Occipital lobe (tissue), 2 donors: ENCODE measurements around the gene SASH1. TPM values are rescaled to one million over a fixed set of nuclear protein-coding genes. Genes with fewer than 3 reads are reported as not detected.

Experiments used
- DNase-seq: peaks from one replicate; lab custom pipeline; 2025; lab: John Stamatoyannopoulos, UW
- total RNA-seq: library from RNA; depleted of rRNA; stranded (reverse); fragments of >200 nt; gene quantifications from one replicate; pipeline ENCODE4 v1.2.3, GENCODE V29; 2014

The SASH1 gene
- total RNA-seq, 1 donor from 2014 or later: 25.4 TPM

DNA sequence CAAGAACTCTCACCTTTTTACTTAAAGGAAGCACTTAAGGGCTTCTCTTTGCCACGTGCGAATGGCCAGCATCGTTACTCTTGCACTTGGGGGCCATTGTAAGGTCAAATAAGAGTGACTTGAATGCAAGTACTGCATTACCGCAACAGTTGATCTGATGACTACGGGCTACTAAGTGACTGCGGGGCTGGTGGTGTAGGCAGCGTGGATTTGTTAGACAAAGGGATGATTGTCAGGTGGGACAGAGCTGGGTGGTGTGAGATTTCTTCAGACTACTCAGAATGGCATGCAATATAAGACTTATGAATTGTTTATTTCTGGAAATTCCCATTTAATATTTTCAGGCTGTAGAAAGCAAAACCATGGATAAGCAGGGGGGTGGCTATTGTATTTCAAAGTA is 204.5 kb downstream of the SASH1 start:
- DNase-seq: no peak

GRCh38 chr6:148548065-148548748 is 205.6 kb downstream of the SASH1 start:
- no peak for DNase-seq

DNA sequence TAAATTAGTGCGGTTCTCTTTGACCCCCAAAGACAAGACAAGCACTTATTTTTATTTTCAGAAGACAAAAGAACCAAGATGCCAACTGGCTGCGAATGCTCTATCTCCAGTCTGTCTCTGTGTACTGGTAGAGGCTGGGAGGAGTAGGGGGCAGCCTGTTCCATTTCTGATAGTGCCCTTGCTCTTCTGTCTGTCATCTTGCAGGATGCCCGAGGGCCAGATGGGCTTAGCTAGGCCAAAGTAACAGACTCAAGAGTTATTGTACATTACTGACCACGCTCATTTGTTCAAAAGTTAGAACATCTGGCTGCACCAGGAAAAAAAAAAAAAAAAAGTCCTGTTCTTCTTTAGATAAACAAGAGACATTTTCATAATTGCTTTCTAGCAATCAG is 206.1 kb downstream of the SASH1 start:
- no peak for DNase-seq

DNA sequence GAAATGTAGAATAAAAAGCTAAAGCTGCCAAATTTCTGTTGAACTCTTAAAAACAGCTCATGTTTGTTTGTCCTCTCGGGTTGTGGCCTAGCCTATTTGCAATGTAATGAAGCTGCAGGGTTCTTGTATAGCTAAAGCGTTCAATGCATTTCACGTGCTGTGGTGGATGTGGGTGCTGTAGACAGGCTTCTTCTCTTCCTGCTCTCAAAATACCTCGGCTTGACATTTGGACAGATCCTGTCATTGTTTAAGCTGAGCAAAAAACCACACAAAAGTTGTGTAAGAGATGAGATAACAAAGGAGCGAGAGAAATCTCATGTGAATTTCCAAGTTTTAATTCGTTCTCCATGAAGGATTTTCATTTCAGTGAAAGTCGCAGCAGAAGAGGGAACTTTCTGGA is 207.9 kb downstream of the SASH1 start:
- no peak for DNase-seq

DNA sequence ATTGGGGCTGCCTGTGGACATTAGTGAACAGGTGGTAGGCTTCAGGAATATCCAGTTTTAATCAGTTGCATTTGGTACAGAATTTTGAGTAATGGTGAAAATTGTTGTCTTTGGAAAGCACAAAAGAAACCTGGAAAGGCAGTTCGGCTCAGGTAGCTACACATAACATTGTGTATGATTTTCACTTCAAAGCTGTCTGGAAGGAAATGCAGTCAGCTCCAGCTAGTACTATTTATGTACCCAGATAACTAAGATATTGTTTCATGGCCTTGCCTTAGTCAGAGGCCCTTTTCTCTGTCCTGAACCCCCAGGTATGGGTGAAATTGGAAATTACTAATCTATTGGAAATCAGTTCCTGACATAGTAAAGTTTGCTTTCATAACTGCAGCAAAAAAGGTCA is 208.6 kb downstream of the SASH1 start:
- DNase-seq: no peak

- DNase-seq: no peak
Measured at GRCh38 chr6:148556410-148556809, 213.8 kb downstream of the SASH1 start.

- no peak for DNase-seq
Measured at GRCh38 chr6:148557796-148558321, 215.2 kb downstream of the SASH1 start.

GRCh38 chr6:148559848-148560433 is 217.3 kb downstream of the SASH1 start:
- DNase-seq: peak; percentile 76

GRCh38 chr6:148561629-148562028 is 219.0 kb downstream of the SASH1 start:
- DNase-seq: no peak

DNA sequence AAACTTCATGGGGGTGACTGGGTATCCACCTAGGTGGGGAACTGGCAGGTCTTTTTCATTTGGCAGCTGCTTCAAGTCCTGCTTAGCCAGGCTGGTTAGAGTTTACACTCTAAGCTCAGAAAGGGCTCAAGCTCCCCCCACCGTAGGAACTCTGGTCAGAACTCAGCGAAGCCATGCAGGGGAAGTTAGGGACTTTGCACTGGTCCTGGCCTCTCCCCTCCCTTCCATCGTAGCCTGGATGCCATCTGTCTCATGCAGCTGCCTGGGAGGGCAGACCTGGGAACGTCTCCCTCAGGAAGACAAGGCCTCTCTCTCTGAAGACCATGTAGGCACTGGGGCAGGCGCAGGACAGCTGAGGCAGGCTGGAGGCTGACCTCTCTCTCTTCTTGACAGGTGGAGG is 220.4 kb downstream of the SASH1 start:
- DNase-seq: no peak

- no peak for DNase-seq
Measured at GRCh38 chr6:148564494-148565035, 221.9 kb downstream of the SASH1 start.

DNA sequence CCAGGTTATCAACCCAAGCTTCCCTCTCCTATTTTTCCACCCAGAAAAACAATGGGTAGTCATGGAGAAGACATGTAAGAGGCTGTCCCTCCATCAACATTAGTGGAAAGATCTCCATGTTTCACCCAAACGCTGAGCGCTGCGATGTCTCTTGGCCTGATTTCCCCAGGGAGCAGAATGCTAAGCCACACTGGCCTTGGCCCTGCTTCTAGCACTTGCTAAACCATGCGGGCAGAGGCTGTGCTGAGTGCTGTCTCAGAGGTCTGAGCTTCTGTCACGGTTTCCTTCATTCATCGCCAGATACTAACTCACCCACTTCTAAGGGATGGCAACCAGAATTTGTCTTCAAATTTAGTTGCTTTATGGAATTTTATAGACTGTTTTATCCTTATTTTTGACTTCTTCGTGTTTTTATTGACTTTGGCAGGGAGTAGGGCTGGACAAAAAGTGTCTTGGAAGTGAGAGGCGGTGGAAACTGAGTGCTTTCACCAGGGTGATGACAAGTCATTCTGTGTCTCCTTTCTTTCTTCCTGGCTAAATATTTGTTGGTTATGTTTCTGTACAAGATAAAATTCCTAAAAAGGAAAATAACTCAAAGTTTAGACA is 222.8 kb downstream of the SASH1 start:
- DNase-seq: no peak

DNA sequence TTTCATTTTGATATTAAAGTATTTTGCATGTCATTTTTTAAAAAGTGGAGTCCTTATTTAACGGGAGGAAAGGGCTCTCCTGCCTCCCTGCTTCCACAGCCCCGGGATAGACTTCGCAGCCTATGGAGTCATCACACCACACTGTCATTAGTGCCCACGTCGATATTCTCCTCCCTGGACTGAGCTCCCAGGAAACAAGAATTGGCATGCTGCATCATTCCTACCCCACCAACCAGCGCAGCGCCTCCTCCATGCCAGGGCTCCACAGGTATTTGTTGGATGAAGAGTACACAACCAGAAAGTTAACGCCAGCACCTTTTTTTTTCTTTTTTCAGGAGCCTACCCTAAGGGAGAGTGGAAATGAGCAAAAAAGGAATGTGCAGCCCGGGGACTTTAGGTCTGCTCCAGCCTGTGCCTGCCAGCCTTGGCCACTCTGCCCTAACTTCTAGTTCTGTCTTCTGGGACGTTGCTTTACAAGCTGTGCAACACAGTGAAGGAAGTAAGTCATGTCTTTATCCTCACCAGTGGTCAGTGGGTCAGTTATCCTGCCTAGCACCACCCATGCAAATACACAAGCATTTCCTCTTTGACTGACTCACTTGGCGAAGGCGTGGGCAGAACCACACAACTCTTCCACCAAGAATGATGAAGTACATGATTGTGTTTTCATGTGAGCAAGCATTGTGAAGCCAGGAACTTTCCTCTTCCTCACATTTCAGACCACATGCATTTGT is 223.5 kb downstream of the SASH1 start:
- no peak for DNase-seq

GRCh38 chr6:148566664-148567350 is 224.2 kb downstream of the SASH1 start:
- DNase-seq: no peak

GRCh38 chr6:148570456-148570855 is 227.8 kb downstream of the SASH1 start:
- no peak for DNase-seq

DNA sequence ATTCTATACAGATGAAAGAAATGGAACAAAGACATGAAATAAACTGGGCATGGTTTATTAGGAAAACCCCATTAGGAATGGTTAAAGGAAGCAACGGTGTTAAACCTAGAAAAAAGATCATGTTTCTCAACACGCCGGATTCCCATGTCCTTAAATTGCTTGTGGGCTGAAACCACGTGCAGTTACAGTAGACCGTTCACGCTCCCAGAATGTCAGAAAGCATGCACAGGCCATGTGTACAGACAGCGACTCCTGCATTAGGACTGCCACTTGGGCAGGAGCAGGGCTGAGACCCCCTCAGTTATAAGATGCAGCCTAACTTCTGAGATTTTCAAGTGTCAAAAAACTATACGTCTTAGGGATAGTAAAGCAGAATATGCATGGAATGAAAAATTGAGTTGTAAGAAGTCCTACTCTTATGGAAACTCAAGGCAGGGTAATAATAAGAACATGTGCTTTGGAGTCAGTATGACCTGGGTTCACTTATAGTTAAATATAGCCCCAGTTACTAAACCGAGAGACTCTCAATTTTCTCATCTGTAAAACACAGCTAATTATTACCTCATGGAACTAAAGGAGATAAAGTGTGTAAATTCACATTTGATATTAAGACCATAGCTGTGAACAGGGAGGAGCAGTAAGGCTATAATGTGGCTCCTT is 230.2 kb downstream of the SASH1 start:
- DNase-seq: no peak

DNA sequence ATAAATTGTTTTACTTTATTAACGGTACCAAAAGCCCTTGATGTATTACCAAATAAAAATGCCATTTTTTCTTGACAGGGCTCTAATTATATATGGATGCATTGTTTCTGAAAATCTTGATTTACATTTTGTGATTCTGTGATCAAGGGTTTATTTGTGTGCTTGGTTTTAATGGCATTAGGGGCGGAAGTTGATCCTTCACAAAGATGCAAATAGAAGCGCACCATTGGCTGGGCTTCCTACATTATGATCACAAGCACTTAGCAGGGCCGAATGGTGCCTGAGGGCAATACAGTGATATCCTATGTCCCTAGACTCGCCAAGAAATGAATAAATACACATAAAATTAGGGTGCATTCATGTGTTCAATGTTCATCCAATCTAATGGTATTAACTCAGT is 231.3 kb downstream of the SASH1 start:
- DNase-seq: no peak

DNA sequence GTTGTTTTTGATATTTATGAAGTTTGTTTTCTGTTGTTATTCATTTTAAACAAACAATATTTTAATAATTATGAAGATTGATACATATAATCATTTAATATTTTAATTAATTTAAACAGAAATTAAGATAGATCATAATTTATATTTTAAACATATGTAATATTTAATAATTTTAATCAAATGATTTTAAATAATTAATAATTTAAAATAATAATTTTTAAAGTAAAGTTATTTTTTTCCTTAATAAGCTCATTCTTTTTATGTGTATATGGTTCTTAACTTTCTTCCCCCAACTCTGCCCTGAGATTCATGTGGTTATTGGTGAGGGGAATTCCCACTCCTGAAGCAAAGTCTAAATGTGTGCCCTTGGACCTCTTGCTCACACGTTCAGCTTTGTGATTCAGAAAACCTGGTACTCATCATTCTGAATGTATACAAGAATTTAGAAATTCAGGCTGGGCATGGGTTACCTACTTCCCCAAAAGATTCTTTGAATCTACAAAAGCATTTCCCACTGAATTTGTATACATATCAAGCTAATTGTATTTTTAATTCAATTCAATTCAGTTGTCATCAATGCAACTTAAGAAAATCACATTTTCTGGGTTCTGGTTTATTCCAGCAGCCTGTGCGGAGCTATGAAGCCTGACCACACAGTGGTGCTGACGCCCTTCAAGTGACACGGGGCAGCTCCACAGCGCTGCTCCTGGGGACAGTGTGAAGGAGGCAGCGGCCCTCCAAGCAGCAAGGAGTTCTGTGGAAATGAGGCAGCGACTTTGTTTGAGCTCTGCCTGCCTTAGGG is 235.2 kb downstream of the SASH1 start:
- DNase-seq: peak; percentile 48

DNA sequence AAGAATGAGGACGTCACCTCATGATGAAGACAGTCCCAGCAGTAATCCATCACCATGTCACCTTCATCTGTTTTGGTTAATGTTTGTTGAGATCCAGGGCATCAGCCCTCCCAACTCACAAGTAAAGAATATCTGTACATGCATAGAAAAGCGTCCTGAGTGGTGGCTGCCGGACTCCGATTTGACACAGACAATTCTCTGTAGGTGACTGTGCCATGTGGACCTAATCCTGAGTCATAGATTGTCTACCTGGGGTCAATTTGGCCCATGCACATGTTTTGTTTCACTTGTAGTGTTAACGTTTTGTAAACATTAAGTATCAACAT is 235.8 kb downstream of the SASH1 start:
- DNase-seq: no peak
